GM19025 (cell line): ENCODE results near the gene CRBN.
A peak's percentile ranks its signal among the peaks of the same experiment; 100 is the strongest.

ENCODE experiments used
- ATAC-seq: cut with Tn5 transposase; IDR thresholded peaks from one replicate; pipeline ENCODE4 v1.9.1; 2021; ENCODE audit warnings: mild to moderate bottlenecking, low read depth, moderate library complexity; ENCODE audit not compliant: unreplicated experiment

CRBN gene

DNA sequence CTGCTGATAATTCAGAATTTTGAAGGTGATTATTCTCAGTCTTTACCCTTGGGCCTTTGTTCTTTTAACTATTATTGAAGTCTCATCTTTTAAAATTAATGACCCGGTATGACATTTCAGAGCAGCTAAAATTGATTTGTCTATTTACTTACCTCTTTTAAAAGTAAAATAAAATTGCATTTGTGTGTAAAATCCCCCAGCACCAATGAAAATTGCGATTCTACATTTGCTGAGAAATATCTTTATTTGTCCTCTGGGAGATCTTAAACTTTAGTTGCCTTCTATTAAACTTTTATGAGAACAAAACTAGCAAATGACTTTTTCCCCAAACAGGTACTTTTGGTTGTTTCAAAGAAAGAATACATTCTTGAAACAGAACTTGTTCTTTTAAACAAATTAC, 61.8 kb downstream of the CRBN start:
- ATAC-seq = no peak

DNA sequence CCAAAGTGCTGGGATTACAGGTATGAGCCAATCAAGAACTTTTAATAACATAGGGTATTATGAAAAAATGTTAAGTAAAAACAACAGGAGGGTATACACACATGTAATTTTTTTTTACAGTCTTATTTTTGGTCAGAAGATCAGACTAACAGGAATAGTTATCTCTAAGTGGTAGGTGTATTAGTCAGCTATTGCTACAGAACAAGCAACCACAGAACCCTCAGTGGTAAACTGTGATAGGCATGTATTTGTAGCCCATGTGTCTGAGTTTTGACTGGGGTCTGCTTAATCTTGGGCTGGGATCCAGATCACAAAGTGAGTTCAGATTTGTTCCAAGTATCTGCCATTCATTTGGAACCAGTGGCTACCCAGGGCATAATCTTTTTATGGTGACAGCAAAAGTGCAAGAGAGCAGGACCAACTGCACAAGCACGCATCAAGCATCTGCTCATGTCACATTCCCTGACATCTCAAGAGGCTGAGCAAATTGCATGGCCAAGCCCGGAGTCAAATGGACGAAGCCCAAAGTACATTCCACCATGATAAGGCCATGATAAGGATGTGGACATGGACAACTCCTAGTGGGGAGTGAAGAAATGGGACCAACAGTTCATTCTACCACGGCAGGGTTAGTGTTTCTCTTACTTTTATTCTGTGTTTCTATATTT, 66.3 kb downstream of the CRBN start:
- ATAC-seq = no peak

GRCh38 chr3:3110749-3111361, 68.6 kb downstream of the CRBN start:
- no peak for ATAC-seq

GRCh38 chr3:3110299-3110630, 69.2 kb downstream of the CRBN start, which contains the start of gene IL5RA:
Gene IL5RA (minus strand): TSS chr3:3110374. CDS start chr3:3104984, 5,390 bp downstream.
- no peak for ATAC-seq

DNA sequence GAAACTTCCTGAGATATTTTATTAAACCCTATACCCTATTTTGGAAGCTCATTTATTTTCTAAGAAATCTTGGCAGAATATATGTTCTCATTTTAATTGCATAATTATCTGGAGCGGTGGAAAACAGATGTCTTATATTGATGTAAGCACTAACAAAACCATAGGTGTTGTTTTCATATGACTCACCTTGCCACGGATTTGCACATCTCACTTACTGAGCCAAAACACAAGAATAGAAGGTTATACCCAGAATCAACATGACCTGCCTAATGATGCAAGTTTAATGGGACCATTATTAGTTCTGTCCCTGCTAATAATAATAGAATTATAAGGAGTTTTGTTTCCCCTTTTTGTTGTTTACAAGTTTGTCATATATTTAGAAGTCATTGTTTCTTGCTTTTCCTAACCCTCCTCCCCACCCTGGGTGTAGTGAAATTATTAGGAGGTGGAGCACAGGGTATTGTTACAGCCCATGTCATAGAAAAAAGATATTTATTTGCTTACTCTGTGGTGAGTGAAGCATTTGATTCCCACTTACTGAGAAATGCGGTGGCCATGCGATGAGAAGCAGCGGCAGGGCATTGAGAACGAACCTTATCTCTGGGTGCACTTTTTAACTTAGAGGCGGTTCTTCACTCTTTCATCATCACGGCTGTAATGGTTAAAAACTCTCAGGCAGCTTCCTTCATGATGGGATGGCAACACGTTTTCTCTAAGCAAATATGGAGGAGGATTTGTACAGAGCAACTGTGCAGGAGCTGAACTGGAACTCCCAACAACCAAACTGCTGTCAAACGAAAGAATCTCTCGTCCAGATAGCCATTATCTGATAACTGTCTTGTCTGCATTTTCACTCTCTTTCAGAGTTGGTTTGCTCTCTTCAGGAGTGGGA, 69.8 kb downstream of the CRBN start:
- peak; percentile 55 for ATAC-seq

GRCh38 chr3:3107858-3108257, 71.6 kb downstream of the CRBN start:
- no peak for ATAC-seq

GRCh38 chr3:3107181-3107580, 72.3 kb downstream of the CRBN start:
- no peak for ATAC-seq

GRCh38 chr3:3105815-3106214, 73.7 kb downstream of the CRBN start:
- ATAC-seq = no peak

- no peak for ATAC-seq
Observed at GRCh38 chr3:3105246-3105645, 74.2 kb downstream of the CRBN start.

DNA sequence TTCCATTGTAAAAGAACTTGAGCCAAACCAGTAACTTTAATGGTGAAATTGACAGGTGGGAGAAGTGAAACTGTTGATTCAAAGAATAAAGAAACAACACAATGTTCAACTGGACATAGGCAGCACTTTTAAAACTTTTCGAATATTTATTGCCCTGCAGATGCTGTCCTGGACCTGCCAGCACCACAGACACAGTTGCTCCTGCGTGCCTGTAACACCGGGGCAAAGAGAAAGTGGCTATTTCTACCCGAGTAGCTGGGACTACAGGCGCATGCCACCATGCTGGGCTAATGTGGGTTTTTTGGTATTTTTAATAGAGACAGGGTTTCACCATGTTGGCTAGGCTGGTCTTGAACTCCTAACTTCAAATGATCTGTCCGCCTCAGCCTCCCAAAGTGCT, 76.7 kb downstream of the CRBN start:
- ATAC-seq = no peak

DNA sequence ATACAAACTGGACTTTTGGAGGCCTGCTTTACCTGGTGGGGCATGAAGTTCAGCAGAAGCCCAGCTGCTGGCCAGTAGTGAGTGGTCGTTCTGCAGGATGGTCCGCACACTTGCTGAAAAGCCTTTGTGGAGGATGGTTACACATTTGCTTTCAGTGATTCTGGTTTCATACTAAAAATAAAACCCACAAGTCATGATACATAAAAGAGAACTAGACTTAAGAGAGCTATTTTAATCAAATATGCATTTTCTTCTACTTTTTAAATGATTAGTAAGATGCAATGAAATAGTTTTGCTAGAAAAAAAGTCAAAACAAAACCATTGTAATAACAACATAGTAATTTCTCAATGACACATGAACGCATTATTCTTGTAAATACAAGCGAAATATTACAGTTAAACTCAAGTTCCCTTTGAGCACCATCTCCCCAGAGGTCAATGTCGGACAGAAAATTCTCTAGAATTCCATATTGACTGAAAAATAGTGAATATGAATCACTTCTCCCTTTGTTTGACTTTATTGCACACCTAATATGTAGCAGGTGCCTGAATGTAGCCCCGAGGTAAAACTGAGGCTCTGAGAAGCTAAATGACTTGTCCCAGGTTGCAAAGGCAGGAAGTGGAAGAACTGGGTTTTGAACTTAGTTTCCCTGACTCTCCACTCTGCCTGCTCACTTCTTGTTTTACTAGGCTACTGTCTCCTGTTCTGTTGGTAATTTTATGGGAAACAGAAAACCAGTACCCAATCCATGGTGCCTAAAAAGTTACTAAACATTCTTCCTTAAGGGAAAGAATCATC, 77.6 kb downstream of the CRBN start:
- ATAC-seq = no peak
